OCI-LY1 (cell line): ENCODE results near the gene HYAL3.

Experiments used
- CTCF ChIP-seq: fragments of 200-600 bp; sonication (generic), shearing (Covaris generic); IDR thresholded peaks from 2 replicates; pipeline ENCODE4 v1.5.1; 2017; ENCODE audit warnings: mild to moderate bottlenecking, antibody characterized with exemption, low read length, moderate library complexity, mixed read lengths
- EZH2 ChIP-seq: fragments of 200-600 bp; sonication (generic), shearing (Covaris generic); IDR thresholded peaks from 2 replicates; pipeline ENCODE4 v1.8.0; 2017; ENCODE audit warnings: borderline replicate concordance, mixed run types, mild to moderate bottlenecking, antibody characterized with exemption, low read length, moderate library complexity, mixed read lengths

- TF ChIP-seq EZH2 (no peak), CTCF (no peak)
Observed at GRCh38 chr3:50322115-50322385, 22.8 kb upstream of the HYAL3 start.
